OCI-LY7 (cell line): ENCODE measurements around the gene CRY1. TPM values are rescaled to one million over a fixed set of nuclear protein-coding genes. Genes with fewer than 3 reads are reported as not detected.

Experiments
- BruUV-seq: library from RNA; stranded (reverse); fragments of 400-500 nt; replicated peaks from 2 replicates; lab custom pipeline; 2021; lab: Mats Ljungman, UMichigan
- CTCF ChIA-PET: fragments of 300-600 bp; sonication (Branson Sonifier 250); formaldehyde crosslinking; loops from one replicate; lab custom pipeline; 2022; ENCODE audit warnings: antibody characterized with exemption; ENCODE audit not compliant: unreplicated experiment; lab: Charles Lee
- POLR2A ChIA-PET: fragments of 300-600 bp; sonication (Branson Sonifier 250); formaldehyde crosslinking; loops from one replicate; lab custom pipeline; 2022; ENCODE audit warnings: antibody characterized with exemption; lab: Charles Lee
- DNase-seq: peaks from one replicate; pipeline ENCODE4 v3.0.0-alpha.2; 2015; ENCODE audit warnings: low spot score
- H2AFZ ChIP-seq: fragments of 200-600 bp; sonication (generic), shearing (Covaris generic); 2 replicates; pipeline ENCODE4 v1.6.1; 2014; ENCODE audit warnings: mild to moderate bottlenecking, antibody characterized with exemption, low read length, moderate library complexity
- H3K27ac ChIP-seq: fragments of 200-600 bp; sonication (generic); 2 replicates; pipeline ENCODE4 v1.5.1; 2014; ENCODE audit warnings: mixed run types, low read depth, mild to moderate bottlenecking, moderate library complexity, low read length, inconsistent platforms; ENCODE audit not compliant: poor library complexity, severe bottlenecking
- H3K36me3 ChIP-seq: fragments of 200-600 bp; sonication (generic); 2 replicates; pipeline ENCODE4 v1.6.1; 2014; ENCODE audit warnings: mild to moderate bottlenecking, antibody characterized with exemption, low read length, moderate library complexity, mixed read lengths; ENCODE audit not compliant: insufficient read depth
- H3K4me1 ChIP-seq: fragments of 200-600 bp; sonication (generic); 2 replicates; pipeline ENCODE4 v1.5.1; 2014; ENCODE audit warnings: mild to moderate bottlenecking, low read length; ENCODE audit not compliant: insufficient read depth, poor library complexity, severe bottlenecking
- H3K4me2 ChIP-seq: fragments of 200-600 bp; sonication (generic); 2 replicates; pipeline ENCODE4 v1.6.1; 2014; ENCODE audit warnings: mild to moderate bottlenecking, low read length
- H3K4me3 ChIP-seq: fragments of 200-600 bp; sonication (generic); 2 replicates; pipeline ENCODE4 v1.5.1; 2014; ENCODE audit warnings: mild to moderate bottlenecking, low read depth, low read length; ENCODE audit not compliant: poor library complexity, severe bottlenecking
- H3K79me2 ChIP-seq: fragments of 200-600 bp; sonication (generic); 2 replicates; pipeline ENCODE4 v1.6.1; 2016; ENCODE audit warnings: low read depth, mild to moderate bottlenecking, low read length, moderate library complexity, mixed read lengths; ENCODE audit not compliant: insufficient read depth
- H3K9me2 ChIP-seq: fragments of 200-600 bp; sonication (generic); 2 replicates; pipeline ENCODE4 v1.6.1; 2016; ENCODE audit warnings: mild to moderate bottlenecking, low read length, mixed read lengths; ENCODE audit not compliant: insufficient read depth
- H3K9me3 ChIP-seq: fragments of 200-600 bp; sonication (generic); 2 replicates; pipeline ENCODE4 v1.6.1; 2014; ENCODE audit warnings: mild to moderate bottlenecking, mixed run types, low read length, mixed read lengths
- H4K20me1 ChIP-seq: fragments of 200-600 bp; sonication (generic); 2 replicates; pipeline ENCODE4 v1.6.1; 2014; ENCODE audit warnings: mild to moderate bottlenecking, antibody characterized with exemption, low read length, moderate library complexity, mixed read lengths; ENCODE audit not compliant: insufficient read depth
- EZH2phosphoT487 ChIP-seq: fragments of 200-600 bp; sonication (generic); IDR thresholded peaks from 2 replicates; pipeline ENCODE4 v1.6.1; 2018; ENCODE audit warnings: low read depth, borderline replicate concordance, mild to moderate bottlenecking, mixed run types, antibody characterized with exemption, low read length, moderate library complexity, mixed read lengths
- intact Hi-C: fragments of 100-400 bp; cut with micrococcal nuclease; formaldehyde crosslinking; loops from one replicate; pipeline ENCODE4 v1.10.0; 2022; ENCODE audit not compliant: unreplicated experiment
- total RNA-seq, 2 experiments: library from RNA; depleted of rRNA in 1 of 2; stranded (reverse); fragments of >200 nt in 1 of 2; shearing (Covaris generic) in 1 of 2; gene quantifications; 2 replicates each; pipeline ENCODE4 v1.2.3, GENCODE V29; 2014 to 2022
- TF ChIP-seq, protein P1 (sequence below): fragments of 200-600 bp; sonication (generic); conservative IDR thresholded peaks from 2 replicates; pipeline ENCODE4 v1.5.1; 2014; ENCODE audit warnings: mild to moderate bottlenecking, antibody characterized with exemption, low read length, moderate library complexity, mixed read lengths

The CRY1 gene
- total RNA-seq, 2 experiments from 2014 or later, result not detected

DNA sequence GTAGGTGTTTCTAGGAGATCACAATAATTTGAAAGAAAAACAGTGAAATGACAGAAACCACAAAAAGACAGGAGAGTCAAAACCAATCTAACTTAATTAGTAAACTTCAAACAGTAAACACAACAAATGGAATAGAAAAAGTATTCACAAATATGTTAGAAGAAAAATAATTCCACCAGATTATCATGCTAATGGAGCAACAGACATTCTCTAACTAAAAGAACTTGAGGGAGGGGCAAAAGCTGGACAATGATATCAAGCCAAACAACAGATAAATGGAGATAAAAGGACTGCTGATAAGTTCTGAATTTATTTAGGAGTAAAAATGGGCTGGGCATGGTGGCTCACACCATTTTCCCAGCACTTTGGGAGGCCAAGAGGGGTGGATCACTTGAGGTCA is 28.7 kb downstream of the CRY1 start:
- intact Hi-C loops, result no loop called here
- BruUV-seq, result no TSS peak
- no peaks in the 10 kb centered on the region for H4K20me1 ChIP-seq
- POLR2A ChIA-PET, result no interaction called here
- H3K27ac ChIP-seq, result no peak overlapping the region
- CTCF ChIA-PET, result no interaction called here
- H3K79me2 ChIP-seq, result no peaks in the 10 kb centered on the region
- H3K4me2 ChIP-seq, result no peak overlapping the region
- TF ChIP-seq, protein P1, sequence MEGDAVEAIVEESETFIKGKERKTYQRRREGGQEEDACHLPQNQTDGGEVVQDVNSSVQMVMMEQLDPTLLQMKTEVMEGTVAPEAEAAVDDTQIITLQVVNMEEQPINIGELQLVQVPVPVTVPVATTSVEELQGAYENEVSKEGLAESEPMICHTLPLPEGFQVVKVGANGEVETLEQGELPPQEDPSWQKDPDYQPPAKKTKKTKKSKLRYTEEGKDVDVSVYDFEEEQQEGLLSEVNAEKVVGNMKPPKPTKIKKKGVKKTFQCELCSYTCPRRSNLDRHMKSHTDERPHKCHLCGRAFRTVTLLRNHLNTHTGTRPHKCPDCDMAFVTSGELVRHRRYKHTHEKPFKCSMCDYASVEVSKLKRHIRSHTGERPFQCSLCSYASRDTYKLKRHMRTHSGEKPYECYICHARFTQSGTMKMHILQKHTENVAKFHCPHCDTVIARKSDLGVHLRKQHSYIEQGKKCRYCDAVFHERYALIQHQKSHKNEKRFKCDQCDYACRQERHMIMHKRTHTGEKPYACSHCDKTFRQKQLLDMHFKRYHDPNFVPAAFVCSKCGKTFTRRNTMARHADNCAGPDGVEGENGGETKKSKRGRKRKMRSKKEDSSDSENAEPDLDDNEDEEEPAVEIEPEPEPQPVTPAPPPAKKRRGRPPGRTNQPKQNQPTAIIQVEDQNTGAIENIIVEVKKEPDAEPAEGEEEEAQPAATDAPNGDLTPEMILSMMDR, result no peak
- TF ChIP-seq EZH2phosphoT487, result no peak
- no peak for DNase-seq
- no peak overlapping the region for H2AFZ ChIP-seq
- no peak overlapping the region for H3K4me3 ChIP-seq
- H3K4me1 ChIP-seq, result no peaks in the 10 kb centered on the region
- no peaks in the 10 kb centered on the region for H3K9me2 ChIP-seq
- no peaks in the 10 kb centered on the region for H3K36me3 ChIP-seq
- H3K9me3 ChIP-seq, result no peaks in the 10 kb centered on the region

DNA sequence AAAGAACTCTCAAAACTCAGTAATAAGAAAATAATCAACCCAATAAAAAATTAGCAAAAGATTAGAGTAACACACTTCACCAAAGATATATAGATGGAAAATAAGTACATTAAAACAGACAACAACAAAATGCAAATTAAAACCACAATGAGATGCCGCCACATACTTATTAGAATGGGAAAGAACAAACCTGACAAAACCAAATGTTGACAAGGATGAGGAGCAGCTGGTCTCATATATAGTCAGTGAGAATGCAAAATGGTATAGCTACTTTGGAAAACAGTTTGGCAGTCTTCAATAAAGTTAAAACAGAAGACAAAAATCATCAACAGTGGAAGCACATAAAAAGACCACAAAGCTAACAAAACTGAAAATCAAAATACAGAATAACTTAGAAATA is 29.1 kb downstream of the CRY1 start:
- DNase-seq, result no peak
- H3K4me2 ChIP-seq, result no peak overlapping the region
- H3K4me1 ChIP-seq, result no peaks in the 10 kb centered on the region
- H3K4me3 ChIP-seq, result no peak overlapping the region
- no peaks in the 10 kb centered on the region for H3K9me3 ChIP-seq
- no peak overlapping the region for H2AFZ ChIP-seq
- no TSS peak for BruUV-seq
- no peaks in the 10 kb centered on the region for H3K9me2 ChIP-seq
- H4K20me1 ChIP-seq, result no peaks in the 10 kb centered on the region
- POLR2A ChIA-PET, result no interaction called here
- CTCF ChIA-PET, result no interaction called here
- no peak overlapping the region for H3K27ac ChIP-seq
- no peaks in the 10 kb centered on the region for H3K79me2 ChIP-seq
- no peak for TF ChIP-seq EZH2phosphoT487
- TF ChIP-seq, protein P1, result no peak
- no peaks in the 10 kb centered on the region for H3K36me3 ChIP-seq
- intact Hi-C loops, result no loop called here

DNA sequence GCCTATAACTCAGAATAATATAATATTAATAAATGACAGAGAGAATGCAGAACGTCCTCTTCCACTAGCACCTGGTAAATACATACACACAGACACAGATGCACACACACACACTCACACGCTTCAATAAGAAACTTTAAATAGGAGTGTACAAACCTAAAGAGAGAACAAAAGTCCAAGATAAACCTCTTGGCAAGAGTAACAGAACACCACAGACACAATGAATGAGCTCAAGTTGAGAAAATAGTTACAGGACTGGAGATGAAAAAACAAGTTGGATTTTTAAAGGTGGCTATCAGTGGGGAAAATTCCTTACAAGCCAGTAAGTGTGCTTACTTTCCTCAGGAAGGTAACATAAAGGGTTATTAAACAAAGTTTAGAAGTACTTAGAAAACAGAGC is 35.2 kb downstream of the CRY1 start:
- no peak overlapping the region for H2AFZ ChIP-seq
- H3K9me2 ChIP-seq, result no peaks in the 10 kb centered on the region
- no peak overlapping the region for H3K4me3 ChIP-seq
- no peaks in the 10 kb centered on the region for H4K20me1 ChIP-seq
- H3K4me2 ChIP-seq, result no peak overlapping the region
- ChIA-PET POLR2A (interaction anchor here (0.6 kb wide), 1 partner anchor 45 kb away, joined by 3 read pairs; no protein-coding TSS in a partner anchor), CTCF (no interaction called here)
- H3K9me3 ChIP-seq, result no peaks in the 10 kb centered on the region
- intact Hi-C loops, result no loop called here
- no peaks in the 10 kb centered on the region for H3K36me3 ChIP-seq
- TF ChIP-seq EZH2phosphoT487, result no peak
- TF ChIP-seq, protein P1, result no peak
- no peaks in the 10 kb centered on the region for H3K4me1 ChIP-seq
- H3K79me2 ChIP-seq, result no peaks in the 10 kb centered on the region
- H3K27ac ChIP-seq, result no peak overlapping the region
- DNase-seq, result no peak
- no TSS peak for BruUV-seq
